CD14-positive monocyte (primary cell): Measurements from ENCODE around the gene ADAMTSL4. TPM values are rescaled to one million over a fixed set of nuclear protein-coding genes. Genes with fewer than 3 reads are reported as not detected.

ENCODE experiments used
- DNase-seq, 3 donors: peaks; one replicate each; pipeline ENCODE4 v3.0.0-alpha.2; 2011 to 2022
- H2AFZ ChIP-seq: 2 replicates; pipeline ENCODE4 v1.6.0; 2012; ENCODE audit warnings: mild to moderate bottlenecking, low read depth, low read length, inconsistent platforms; ENCODE audit not compliant: insufficient read depth, poor library complexity, severe bottlenecking
- H3K27ac ChIP-seq, 2 donors: 1 replicate in 1 of 2; 2 replicates in 1 of 2; pipeline ENCODE4 v1.5.1; 2012 to 2013; ENCODE audit warnings: low read length in 2 of 2, control low read depth in 1 of 2, inconsistent platforms in 1 of 2, low read depth in 1 of 2, mild to moderate bottlenecking in 1 of 2
- H3K27me3 ChIP-seq, 2 donors: one replicate each; pipeline versions ENCODE4 v1.6.0 to v1.6.1; 2011 to 2013; ENCODE audit warnings: low read length in 2 of 2; ENCODE audit not compliant: control insufficient read depth in 2 of 2, insufficient read depth in 2 of 2
- H3K36me3 ChIP-seq, 2 donors: replicated peaks in 1 of 2; 1 replicate in 1 of 2; 2 replicates in 1 of 2; pipeline versions ENCODE4 v1.5.1 to v1.6.1; 2012 to 2013; ENCODE audit warnings: low read length in 2 of 2, control low read depth in 1 of 2, inconsistent platforms in 1 of 2, mild to moderate bottlenecking in 1 of 2; ENCODE audit not compliant: insufficient read depth in 2 of 2, control insufficient read depth in 1 of 2
- H3K4me1 ChIP-seq, 2 donors: 1 replicate in 1 of 2; 2 replicates in 1 of 2; pipeline versions ENCODE4 v1.5.1 to v1.6.1; 2012 to 2013; ENCODE audit warnings: low read length in 2 of 2, control low read depth in 1 of 2, inconsistent platforms in 1 of 2, mild to moderate bottlenecking in 1 of 2, moderate library complexity in 1 of 2; ENCODE audit not compliant: insufficient read depth in 2 of 2, control insufficient read depth in 1 of 2
- H3K4me2 ChIP-seq: replicated peaks from 2 replicates; pipeline ENCODE3; 2012; ENCODE audit warnings: low read length, moderate library complexity, mild to moderate bottlenecking; ENCODE audit not compliant: poor library complexity, severe bottlenecking; ENCODE audit errors: extremely low read depth
- H3K4me3 ChIP-seq, 3 experiments: fragments of 200-600 bp in 1 of 3; sonication (generic) in 1 of 3; replicated peaks in 1 of 3; 1 replicate in 2 of 3; 2 replicates in 1 of 3; pipeline ENCODE4 v1.5.1; 2011 to 2013; ENCODE audit warnings: low read length in 3 of 3, mild to moderate bottlenecking in 3 of 3, control low read depth in 2 of 3, low read depth in 2 of 3, inconsistent platforms in 1 of 3, moderate library complexity in 1 of 3
- H3K79me2 ChIP-seq: 2 replicates; pipeline ENCODE4 v1.6.0; 2012; ENCODE audit warnings: mild to moderate bottlenecking, control low read depth, inconsistent platforms, low read length, moderate library complexity; ENCODE audit not compliant: insufficient read depth
- H3K9ac ChIP-seq: 2 replicates; pipeline ENCODE4 v1.6.0; 2017; ENCODE audit warnings: low read length, mild to moderate bottlenecking; ENCODE audit not compliant: insufficient read depth, poor library complexity, severe bottlenecking
- H3K9me3 ChIP-seq, 2 donors: replicated peaks in 1 of 2; 1 replicate in 1 of 2; 2 replicates in 1 of 2; pipeline versions ENCODE4 v1.5.1 to v1.6.1; 2012 to 2013; ENCODE audit warnings: low read length in 2 of 2, control low read depth in 1 of 2; ENCODE audit not compliant: control insufficient read depth in 1 of 2, insufficient read depth in 1 of 2
- H4K20me1 ChIP-seq: 2 replicates; pipeline ENCODE4 v1.6.0; 2012; ENCODE audit warnings: mild to moderate bottlenecking, low read length, control low read depth, moderate library complexity; ENCODE audit not compliant: insufficient read depth
- H3K27ac Mint-ChIP-seq, 7 donors: one replicate each; pipeline ENCODE4 v1.8.0; 2020; ENCODE audit warnings: mild to moderate bottlenecking in 7 of 7, mixed read lengths in 7 of 7, moderate library complexity in 6 of 7, inconsistent platforms in 2 of 7
- H3K27me3 Mint-ChIP-seq, 3 donors: one replicate each; pipeline ENCODE4 v1.8.0; 2021 to 2022; ENCODE audit warnings: low read depth in 3 of 3, mild to moderate bottlenecking in 3 of 3, mixed read lengths in 3 of 3, moderate library complexity in 3 of 3, inconsistent platforms in 1 of 3
- H3K36me3 Mint-ChIP-seq, 2 donors: one replicate each; pipeline ENCODE4 v1.8.0; 2020; ENCODE audit warnings: mixed read lengths in 2 of 2, inconsistent platforms in 1 of 2, mild to moderate bottlenecking in 1 of 2
- H3K4me1 Mint-ChIP-seq: one replicate; pipeline ENCODE4 v1.8.0; 2020; ENCODE audit warnings: mild to moderate bottlenecking, mixed read lengths
- H3K4me3 Mint-ChIP-seq, 2 donors: one replicate each; pipeline ENCODE4 v1.8.0; 2020; ENCODE audit warnings: mild to moderate bottlenecking in 2 of 2, mixed read lengths in 2 of 2, moderate library complexity in 1 of 2
- H3K9me3 Mint-ChIP-seq, 7 donors: one replicate each; pipeline ENCODE4 v1.8.0; 2020 to 2022; ENCODE audit warnings: mixed read lengths in 7 of 7, mild to moderate bottlenecking in 6 of 7, moderate library complexity in 6 of 7, inconsistent platforms in 2 of 7
- WGBS: methylation state at CpG from one replicate; pipeline ENCODE4 v1.1.5; 2013; ENCODE audit warnings: missing lambda C conversion rate; ENCODE audit not compliant: insufficient coverage; 5-methylcytosine and 5-hydroxymethylcytosine counted together
- intact Hi-C, 2 donors: fragments of 100-400 bp; cut with micrococcal nuclease; formaldehyde crosslinking; loops; one replicate each; pipeline versions ENCODE4 v1.15.0 to v1.15.1; 2023
- polyA plus RNA-seq, 3 donors: library from polyadenylated mRNA; depleted of rRNA in 1 of 3; unstranded in 2 of 3; stranded (reverse) in 1 of 3; fragments of 300-500 nt in 2 of 3; fragments of >200 nt in 1 of 3; fragmentation: Illumina TruSeq in 2 of 3; gene quantifications; 1 replicate in 2 of 3; 2 replicates in 1 of 3; pipeline ENCODE4 v1.2.3, GENCODE V29; 2012 to 2021
- TF ChIP-seq, protein P1 (sequence below): fragments of 200-600 bp; IDR thresholded peaks from one replicate; pipeline ENCODE4 v1.8.0; 2022; ENCODE audit warnings: antibody characterized with exemption, mild to moderate bottlenecking

The ADAMTSL4 gene
- polyA plus RNA-seq, 3 donors = 2.5 to 109 (median 2.8) TPM

DNA sequence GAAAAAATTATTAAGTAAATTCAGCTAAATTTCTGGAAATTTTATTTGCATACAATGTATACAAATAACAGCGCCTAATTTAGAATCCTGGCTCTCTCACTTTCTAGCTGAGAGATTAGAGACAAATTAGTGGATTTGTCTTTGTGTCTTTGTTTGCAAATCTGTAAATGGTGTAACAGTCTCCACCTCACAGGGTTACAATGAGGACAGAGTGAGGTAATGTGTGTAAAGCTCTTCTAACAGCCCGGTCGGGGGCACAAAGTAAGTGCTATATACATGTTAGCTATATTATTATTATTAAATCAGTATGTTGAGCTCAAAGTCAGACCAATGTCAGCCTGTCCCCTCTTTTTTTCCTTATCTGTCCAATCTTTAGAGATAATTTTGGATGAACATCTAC is 5.0 kb upstream of the ADAMTSL4 start:
- no CpG with 5 or more reads among the region's 3 CpGs for WGBS
- no peak overlapping the region for H2AFZ ChIP-seq
- no peaks in the 10 kb centered on the region for H4K20me1 ChIP-seq
- Mint-ChIP-seq H3K9me3 (no peaks in the 10 kb centered on the region), H3K4me3 (no peak overlapping the region), H3K27ac (no peak overlapping the region), H3K4me1 (peaks cover 11% of the 10 kb centered on the region), H3K36me3 (no peaks in the 10 kb centered on the region), H3K27me3 (peaks cover 4 to 9% (median 7%) of the 10 kb centered on the region in 3 donors)
- no peaks in the 10 kb centered on the region for H3K79me2 ChIP-seq
- no peaks in the 10 kb centered on the region for H3K36me3 ChIP-seq
- H3K27me3 ChIP-seq = peaks cover 0 to 3% of the 10 kb centered on the region in 2 donors
- H3K4me1 ChIP-seq = peaks cover 7 to 10% of the 10 kb centered on the region in 2 donors
- intact Hi-C loops = no loop called here
- no peak overlapping the region for H3K4me3 ChIP-seq
- TF ChIP-seq, protein P1, sequence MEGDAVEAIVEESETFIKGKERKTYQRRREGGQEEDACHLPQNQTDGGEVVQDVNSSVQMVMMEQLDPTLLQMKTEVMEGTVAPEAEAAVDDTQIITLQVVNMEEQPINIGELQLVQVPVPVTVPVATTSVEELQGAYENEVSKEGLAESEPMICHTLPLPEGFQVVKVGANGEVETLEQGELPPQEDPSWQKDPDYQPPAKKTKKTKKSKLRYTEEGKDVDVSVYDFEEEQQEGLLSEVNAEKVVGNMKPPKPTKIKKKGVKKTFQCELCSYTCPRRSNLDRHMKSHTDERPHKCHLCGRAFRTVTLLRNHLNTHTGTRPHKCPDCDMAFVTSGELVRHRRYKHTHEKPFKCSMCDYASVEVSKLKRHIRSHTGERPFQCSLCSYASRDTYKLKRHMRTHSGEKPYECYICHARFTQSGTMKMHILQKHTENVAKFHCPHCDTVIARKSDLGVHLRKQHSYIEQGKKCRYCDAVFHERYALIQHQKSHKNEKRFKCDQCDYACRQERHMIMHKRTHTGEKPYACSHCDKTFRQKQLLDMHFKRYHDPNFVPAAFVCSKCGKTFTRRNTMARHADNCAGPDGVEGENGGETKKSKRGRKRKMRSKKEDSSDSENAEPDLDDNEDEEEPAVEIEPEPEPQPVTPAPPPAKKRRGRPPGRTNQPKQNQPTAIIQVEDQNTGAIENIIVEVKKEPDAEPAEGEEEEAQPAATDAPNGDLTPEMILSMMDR = no peak
- H3K9me3 ChIP-seq = no peaks in the 10 kb centered on the region
- no peak overlapping the region for H3K9ac ChIP-seq
- DNase-seq = no peak
- no peak overlapping the region for H3K4me2 ChIP-seq
- H3K27ac ChIP-seq = no peak overlapping the region

DNA sequence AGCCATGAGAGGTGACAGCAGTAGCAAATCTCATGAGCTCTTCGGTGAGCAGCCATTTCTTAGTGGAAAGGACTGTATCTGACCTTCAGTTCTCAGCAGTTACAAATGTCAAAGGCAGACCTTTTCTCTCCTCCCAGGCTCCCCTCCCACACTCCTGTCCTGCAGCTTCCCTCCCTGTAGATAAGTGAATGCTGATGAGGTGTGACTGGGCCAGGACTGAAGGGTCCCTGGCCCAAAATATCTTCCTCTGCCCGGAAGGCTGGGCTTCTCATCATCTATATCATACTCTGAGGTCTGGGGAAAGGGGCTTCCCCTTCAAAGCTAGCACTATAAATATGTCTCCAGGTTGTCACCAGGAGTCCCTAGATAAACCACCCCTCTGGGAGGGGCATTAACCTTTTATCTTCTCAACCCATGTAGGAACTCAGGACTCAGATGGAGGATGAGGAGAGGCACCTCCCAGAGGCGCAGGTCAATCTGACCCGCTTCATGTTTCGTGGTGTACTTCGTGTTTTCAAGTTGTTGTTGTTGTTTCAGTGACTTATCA is 3.6 kb upstream of the ADAMTSL4 start:
- no peaks in the 10 kb centered on the region for H3K36me3 Mint-ChIP-seq

More for the DNA sequence above, 3.6 kb upstream of the ADAMTSL4 start:
- intact Hi-C loops = no loop called here
- TF ChIP-seq, protein P1 = no peak
- Mint-ChIP-seq H3K27me3 (peaks cover 4 to 8% (median 6%) of the 10 kb centered on the region in 3 donors), H3K9me3 (no peaks in the 10 kb centered on the region), H3K4me1 (peaks cover 23% of the 10 kb centered on the region), H3K27ac (peak overlapping the region in 1 of 7 donors; percentile 53), H3K4me3 (no peak overlapping the region)
- Histone ChIP-seq H3K9me3 (no peaks in the 10 kb centered on the region), H2AFZ (no peak overlapping the region), H3K36me3 (no peaks in the 10 kb centered on the region), H3K27me3 (peaks cover 0 to 3% of the 10 kb centered on the region in 2 donors), H4K20me1 (no peaks in the 10 kb centered on the region), H3K79me2 (peaks cover 11% of the 10 kb centered on the region), H3K4me2 (no peak overlapping the region), H3K9ac (no peak overlapping the region), H3K4me3 (no peak overlapping the region), H3K27ac (no peak overlapping the region), H3K4me1 (peaks cover 20 to 21% of the 10 kb centered on the region in 2 donors)
- no CpG with 5 or more reads among the region's 6 CpGs for WGBS
- DNase-seq = no peak
